ENCODE data around the gene FOCAD.

- TF ChIP-seq CTCF (IDR thresholded peaks at IDR 0.05) (no peak), POLR2AphosphoS5 (IDR thresholded peaks at IDR 0.05) (no peak), EP300 (IDR thresholded peaks at IDR 0.05) (no peak)
Measured at GRCh38 chr9:20781092-20781491, 97.0 kb downstream of the FOCAD start.

Measured in esophagus muscularis mucosa (tissue), 4 donors.